Skeletal muscle cell (primary cell): ENCODE measurements around the gene ASTN1.

Experiments
- DNase-seq: peaks from one replicate; pipeline ENCODE4 v3.0.0-alpha.2; 2010; ENCODE audit warnings: low read depth
- H3K4me3 ChIP-seq: 2 replicates; pipeline ENCODE4 v1.5.1; 2011; ENCODE audit warnings: low read depth, mild to moderate bottlenecking, control low read depth, low read length, moderate library complexity

The ASTN1 gene

DNA sequence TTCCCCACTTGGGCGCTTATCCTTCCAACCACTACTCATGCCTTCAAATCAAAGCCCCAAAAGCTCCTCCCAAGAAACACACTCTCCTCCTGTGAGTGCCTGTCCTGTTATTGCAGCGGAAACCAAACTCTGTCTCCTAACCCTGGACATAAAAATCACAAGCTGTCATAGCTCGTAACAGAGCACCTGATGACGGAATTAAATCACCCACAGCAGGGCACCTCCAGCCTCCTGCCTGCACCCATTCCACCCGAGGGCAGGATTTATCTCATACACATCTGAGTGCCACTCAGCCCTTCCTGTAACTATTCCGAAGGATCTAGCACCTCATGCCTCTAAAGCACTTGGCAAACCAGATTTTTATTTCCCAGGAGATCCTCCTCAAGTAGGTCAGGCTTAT is 100.9 kb downstream of the ASTN1 start:
- no peak overlapping the region for H3K4me3 ChIP-seq

GRCh38 chr1:177054542-177054941 is 110.0 kb downstream of the ASTN1 start:
- H3K4me3 ChIP-seq = no peak overlapping the region
- DNase-seq = no peak

More for the DNA sequence above, 100.9 kb downstream of the ASTN1 start:
- DNase-seq = no peak

GRCh38 chr1:177053648-177054047 is 110.9 kb downstream of the ASTN1 start:
- H3K4me3 ChIP-seq = no peak overlapping the region

GRCh38 chr1:177048314-177049069 is 116.0 kb downstream of the ASTN1 start:
- H3K4me3 ChIP-seq = no peak overlapping the region
- no peak for DNase-seq

More at GRCh38 chr1:177053648-177054047, 110.9 kb downstream of the ASTN1 start:
- no peak for DNase-seq

DNA sequence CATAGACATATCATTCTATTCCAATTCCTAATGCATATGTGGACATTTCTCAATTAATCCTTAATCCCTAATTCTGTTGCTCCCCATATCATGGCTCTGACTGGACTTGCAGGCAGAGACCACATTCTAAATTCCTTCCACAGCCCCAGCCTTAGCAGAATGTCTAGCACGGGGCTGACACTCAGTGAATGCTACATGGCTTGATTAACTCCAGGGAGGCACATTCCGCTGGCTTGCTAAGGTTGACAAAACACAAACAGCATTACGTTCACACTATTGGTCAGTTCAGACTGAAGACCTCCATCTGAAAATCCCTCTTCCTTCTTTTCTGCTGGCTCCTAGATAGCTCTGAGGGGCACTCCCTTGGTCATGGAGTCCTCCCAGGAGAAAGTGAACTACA is 119.4 kb downstream of the ASTN1 start:
- H3K4me3 ChIP-seq = no peak overlapping the region
- no peak for DNase-seq

DNA sequence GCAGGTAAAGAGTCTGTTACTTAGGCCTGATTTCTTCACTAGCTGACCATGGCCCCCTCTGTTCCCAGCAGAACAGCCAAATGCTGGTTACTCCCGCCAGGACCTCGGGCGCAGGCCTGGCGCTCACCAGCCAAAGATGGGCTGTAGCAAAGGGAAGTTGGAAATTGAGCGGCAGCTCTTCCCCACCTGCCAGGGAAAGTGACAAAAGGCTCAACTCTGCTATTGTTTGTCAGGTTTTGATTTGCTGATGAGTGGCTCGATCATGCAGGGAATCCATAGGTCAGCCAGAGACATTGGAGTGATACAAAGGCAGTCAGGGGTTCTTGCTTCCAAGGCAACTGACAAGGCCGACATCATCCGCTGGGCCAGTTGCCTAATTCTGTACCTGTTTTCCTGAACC is 120.1 kb downstream of the ASTN1 start:
- no peak overlapping the region for H3K4me3 ChIP-seq
- DNase-seq = no peak

- DNase-seq = no peak
- no peak overlapping the region for H3K4me3 ChIP-seq
Observed at GRCh38 chr1:177043597-177043996, 120.9 kb downstream of the ASTN1 start.

GRCh38 chr1:177035586-177035985 is 128.9 kb downstream of the ASTN1 start:
- DNase-seq = no peak
- no peak overlapping the region for H3K4me3 ChIP-seq

GRCh38 chr1:177033628-177034027 is 130.9 kb downstream of the ASTN1 start:
- DNase-seq = no peak
- H3K4me3 ChIP-seq = no peak overlapping the region

DNA sequence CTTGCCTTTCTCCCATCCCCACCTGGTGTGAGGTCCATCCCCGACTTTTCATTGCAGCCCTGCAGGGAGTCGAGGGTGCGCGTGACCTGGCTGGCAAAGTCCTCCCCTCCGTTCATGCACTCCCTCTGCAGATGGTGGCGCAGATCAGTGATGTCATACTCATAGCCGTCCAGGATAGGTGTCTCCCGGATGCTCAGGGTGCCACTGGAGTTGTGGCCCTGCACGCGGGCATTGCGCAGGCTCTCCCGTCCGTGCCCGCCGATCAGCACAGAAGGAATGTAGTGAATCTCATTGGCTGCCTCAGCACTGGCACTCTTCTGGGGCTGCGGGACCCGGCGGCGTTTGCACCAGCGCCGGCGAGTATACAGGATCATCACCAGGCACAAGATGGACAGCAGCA is 132.1 kb downstream of the ASTN1 start:
- no peak for DNase-seq
- H3K4me3 ChIP-seq = no peak overlapping the region

DNA sequence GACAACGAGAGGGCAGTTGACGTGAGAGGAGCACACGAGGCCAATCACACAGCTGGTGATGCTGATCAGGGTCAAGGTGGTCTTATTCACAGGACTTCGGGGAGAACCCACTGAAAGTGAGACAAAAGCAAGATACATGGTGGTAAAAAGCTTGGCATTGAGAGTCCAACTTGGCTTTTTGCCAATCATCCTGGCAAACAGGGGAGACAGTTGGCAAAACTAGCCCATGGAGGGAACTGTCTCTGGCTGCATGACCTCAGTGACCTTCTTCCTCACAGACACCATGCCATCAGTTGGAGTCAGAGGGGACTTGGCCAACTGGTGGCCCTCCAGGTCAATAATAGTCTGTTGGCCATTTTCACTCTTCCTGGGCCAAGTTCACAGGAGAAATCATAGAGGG is 139.9 kb downstream of the ASTN1 start:
- no peak overlapping the region for H3K4me3 ChIP-seq
- no peak for DNase-seq

DNA sequence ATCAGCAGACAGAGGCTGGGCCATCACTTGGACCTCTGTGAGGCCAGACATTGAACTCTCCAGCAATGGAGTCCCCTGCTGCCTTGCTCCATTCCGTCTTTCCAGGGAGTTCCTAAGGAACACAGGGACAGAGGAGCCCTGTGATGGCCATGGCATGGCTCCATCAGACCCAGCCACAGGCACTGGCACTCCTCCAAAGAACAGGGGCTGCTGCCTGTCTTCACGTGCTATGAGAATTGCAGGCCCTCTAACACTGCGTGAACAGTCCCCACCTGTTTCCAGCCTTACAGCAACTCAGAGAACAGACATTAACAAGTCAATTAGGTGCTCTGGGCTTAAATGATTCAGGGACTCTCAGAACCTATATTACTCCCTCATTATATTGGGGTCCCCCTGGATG is 140.8 kb downstream of the ASTN1 start:
- DNase-seq = no peak
- no peak overlapping the region for H3K4me3 ChIP-seq

DNA sequence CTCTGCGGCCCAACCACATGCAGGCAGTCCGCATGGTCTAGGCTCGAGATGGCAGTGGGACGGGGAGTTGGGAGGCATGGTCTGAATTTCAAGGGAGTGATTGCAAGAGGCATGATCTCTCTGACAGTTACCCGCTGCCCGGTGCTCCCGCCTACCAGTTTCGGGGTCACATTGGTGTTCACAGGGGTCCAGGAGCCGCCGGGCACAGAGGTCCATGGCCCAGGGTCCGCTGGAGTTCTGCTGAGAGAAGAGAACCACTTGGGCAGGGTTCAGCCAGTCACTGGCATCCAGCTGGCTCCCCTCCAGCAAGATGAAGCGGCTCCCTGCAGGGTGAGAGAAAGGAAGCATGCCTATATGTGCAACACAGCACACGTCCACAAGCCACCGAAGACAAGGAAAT is 141.3 kb downstream of the ASTN1 start:
- no peak for DNase-seq
- H3K4me3 ChIP-seq = no peak overlapping the region

DNA sequence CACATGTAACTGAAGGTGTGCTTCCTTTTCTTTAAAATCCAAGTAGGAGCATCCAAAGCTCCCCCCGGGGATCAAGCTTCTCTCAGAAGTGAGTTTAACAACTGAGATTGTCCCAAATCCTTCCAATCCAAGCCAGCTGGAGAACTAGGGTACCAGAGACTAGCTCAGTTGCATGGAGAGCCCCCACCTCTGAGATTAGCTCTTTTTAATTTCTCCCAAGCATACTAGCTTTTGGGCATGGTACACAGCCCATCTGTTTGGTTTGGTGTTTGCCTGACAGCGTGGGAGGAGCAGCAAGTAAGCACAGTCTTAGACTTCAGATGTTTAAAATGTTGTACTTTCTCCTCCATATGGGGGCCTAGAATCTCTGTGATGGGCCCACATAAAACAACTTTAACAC is 142.8 kb downstream of the ASTN1 start:
- DNase-seq = no peak
- H3K4me3 ChIP-seq = no peak overlapping the region

DNA sequence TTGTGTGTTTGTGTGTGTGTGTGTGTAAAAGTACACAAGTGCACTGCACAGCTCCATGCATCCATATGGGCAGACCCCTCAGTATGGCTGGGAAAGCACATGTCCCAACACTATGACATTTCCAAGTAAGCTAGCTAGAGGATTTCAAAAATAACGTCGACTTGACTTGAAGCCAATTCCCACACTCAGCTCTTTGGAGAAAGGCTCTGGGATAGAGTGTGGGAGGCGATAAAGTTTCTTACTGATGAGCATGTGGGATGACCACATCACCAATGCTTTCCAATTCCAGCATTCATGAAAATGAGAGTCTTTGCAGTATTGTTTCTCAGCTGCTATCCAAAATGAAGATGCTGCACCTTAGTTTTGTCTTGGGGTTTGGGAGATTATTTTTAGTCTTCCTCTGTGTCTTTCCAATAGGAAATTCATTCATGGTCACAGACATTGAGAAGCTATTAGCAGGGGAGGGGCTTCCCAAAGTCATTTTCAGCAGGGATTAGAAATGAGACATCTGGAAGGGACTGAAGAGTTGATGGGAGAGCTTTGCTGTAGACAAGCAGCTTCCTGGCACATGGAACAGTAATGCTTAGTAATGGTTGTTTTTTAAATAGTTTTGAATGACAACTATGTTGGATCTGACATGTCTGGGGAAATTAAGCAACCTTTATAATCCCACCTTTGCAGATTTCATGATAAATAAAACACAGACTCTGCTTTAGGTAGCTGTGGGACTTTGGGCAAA is 143.5 kb downstream of the ASTN1 start:
- H3K4me3 ChIP-seq = no peak overlapping the region
- DNase-seq = no peak

GRCh38 chr1:177017287-177017852 is 147.1 kb downstream of the ASTN1 start:
- H3K4me3 ChIP-seq = no peak overlapping the region
- DNase-seq = no peak

DNA sequence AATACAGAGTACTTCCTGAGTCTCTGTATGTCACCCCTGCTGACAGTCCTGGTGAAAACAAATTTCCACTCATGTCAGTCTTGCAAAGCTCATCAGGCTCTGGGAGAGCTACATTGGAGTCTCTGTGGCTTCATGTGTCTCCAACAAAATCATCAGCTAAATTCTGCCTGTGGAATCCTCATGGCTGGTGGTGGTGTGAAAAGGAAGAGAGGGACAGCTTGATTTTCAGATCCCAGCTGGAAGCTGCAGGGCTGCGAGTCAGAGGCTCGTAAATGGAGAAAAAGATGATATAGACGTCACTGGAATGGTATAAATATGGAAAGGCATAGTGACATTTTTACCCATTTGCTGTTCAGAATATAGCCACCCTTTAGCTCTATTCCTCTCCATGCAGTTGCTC is 150.2 kb downstream of the ASTN1 start:
- no peak for DNase-seq
- no peak overlapping the region for H3K4me3 ChIP-seq

GRCh38 chr1:177012342-177012925 is 152.1 kb downstream of the ASTN1 start:
- H3K4me3 ChIP-seq = no peak overlapping the region
- no peak for DNase-seq

DNA sequence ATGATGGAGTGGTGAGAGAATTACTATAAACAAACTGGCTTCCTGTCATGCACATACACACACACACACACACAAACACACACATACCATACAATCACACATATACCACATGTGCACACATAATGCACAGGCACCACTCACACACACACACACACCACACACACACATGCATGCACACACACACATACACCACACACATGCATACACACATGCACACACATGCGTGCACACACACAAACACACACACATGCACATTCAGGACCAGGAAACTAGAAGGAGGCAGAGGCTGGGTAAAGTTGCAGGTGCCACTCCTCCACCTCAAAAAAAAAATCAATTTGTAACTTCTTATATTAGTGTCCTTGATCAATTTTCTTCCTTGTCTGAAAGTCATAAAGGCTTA is 153.0 kb downstream of the ASTN1 start:
- DNase-seq = no peak
- no peak overlapping the region for H3K4me3 ChIP-seq

DNA sequence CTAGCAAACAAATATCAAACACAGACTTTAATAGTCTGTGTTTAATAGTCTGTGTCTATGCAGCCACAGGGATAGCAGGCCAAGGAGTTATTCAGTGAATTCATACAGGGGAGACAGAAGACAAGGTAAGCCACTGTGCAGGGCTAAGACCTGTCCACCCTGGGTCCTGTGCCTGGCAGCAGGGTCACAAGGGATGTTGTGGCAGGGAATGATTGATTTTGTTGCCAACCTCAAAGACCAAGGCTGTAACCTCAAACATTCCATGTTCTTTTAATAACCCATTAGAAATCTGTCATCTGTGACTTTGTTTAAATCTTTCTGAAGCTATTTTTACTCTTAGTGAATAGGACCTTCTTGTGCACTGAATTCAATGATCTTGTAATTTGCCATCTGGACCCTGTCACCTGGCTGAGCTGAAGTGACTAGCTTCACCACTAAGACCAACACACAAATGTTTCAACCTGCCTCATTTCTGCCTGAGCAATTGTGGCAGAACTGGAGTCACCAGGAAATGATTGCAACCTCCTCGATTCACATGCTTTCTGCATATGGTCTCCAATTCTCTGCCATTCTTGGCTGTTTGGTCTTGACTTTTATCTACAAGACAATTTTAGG is 154.2 kb downstream of the ASTN1 start:
- no peak overlapping the region for H3K4me3 ChIP-seq
- no peak for DNase-seq
